Measurements from ENCODE around the gene TYW1B.
"Not testable (repeated sequence)": the region's sequence is repeated elsewhere in the genome, so short reads cannot be mapped to it uniquely, and the experiment has no call there.

GRCh38 chr7:72554401-72554800 lies 273.6 kb downstream of the TYW1B start:
- not testable (repeated sequence) for TF ChIP-seq CTCF (IDR thresholded peaks at IDR 0.05; ENCODE audit: extremely low read depth in 1 of 2, insufficient read depth in 1 of 2, low read depth in 1 of 2, low read length in 2 of 2); POLR2AphosphoS5 (IDR thresholded peaks at IDR 0.05; ENCODE audit: insufficient read depth, low read depth, low read length); POLR2A (IDR thresholded peaks at IDR 0.05; ENCODE audit: low read depth, low read length); JUN (IDR thresholded peaks at IDR 0.05; ENCODE audit: borderline replicate concordance, insufficient read depth, insufficient read length, low read depth); EZH2 (IDR thresholded peaks at IDR 0.05; ENCODE audit: borderline replicate concordance, low read depth, low read length, severe bottlenecking)
- TF ChIP-seq, protein P1, sequence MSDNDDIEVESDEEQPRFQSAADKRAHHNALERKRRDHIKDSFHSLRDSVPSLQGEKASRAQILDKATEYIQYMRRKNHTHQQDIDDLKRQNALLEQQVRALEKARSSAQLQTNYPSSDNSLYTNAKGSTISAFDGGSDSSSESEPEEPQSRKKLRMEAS (IDR thresholded peaks at IDR 0.05; ENCODE audit: insufficient read depth, insufficient read length): not testable (repeated sequence)
